Neural cell (in vitro differentiated cells): ENCODE results near the gene NFIA.

ENCODE experiments used
- EP300 ChIP-seq: fragments of 450-650 bp; conservative IDR thresholded peaks from 2 replicates; pipeline ENCODE4 v1.6.1; 2014; ENCODE audit warnings: antibody characterized with exemption, mild to moderate bottlenecking, moderate library complexity; ENCODE audit not compliant: poor library complexity, severe bottlenecking
- EZH2 ChIP-seq: fragments of 200-600, 300-800 bp; shearing (Covaris generic), sonication (generic); IDR thresholded peaks from 2 replicates; pipeline ENCODE4 v1.6.1; 2014; ENCODE audit warnings: antibody characterized with exemption, low read length, borderline replicate concordance, mild to moderate bottlenecking; ENCODE audit not compliant: insufficient read depth, poor library complexity, severe bottlenecking
- TF ChIP-seq, protein P1 (sequence below): fragments of 450-650 bp; IDR thresholded peaks from 2 replicates; pipeline ENCODE4 v1.5.1; 2014; ENCODE audit warnings: antibody characterized with exemption, mild to moderate bottlenecking, moderate library complexity; ENCODE audit not compliant: poor library complexity, severe bottlenecking

DNA sequence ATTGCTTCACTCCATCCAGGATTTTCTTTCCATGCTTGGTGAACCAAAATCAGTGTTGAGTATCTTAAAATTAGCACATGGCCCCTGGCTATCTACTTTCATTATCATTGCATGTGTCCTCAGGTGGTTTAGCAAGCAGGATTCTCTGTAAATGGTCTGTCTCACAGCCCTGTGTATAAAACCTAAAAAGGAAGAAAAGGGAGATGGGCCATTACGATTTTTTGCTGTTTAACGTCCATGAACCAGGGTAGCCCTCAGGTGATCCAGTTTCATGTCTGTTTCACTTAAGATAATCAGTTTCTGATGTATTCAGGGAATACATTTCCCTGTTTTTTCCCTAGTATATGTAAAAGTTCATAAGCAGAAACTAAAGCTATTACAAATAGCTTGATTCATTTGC is 238.2 kb downstream of the NFIA start:
- TF ChIP-seq EZH2 = no peak
- no peak for TF ChIP-seq EP300
- TF ChIP-seq, protein P1, sequence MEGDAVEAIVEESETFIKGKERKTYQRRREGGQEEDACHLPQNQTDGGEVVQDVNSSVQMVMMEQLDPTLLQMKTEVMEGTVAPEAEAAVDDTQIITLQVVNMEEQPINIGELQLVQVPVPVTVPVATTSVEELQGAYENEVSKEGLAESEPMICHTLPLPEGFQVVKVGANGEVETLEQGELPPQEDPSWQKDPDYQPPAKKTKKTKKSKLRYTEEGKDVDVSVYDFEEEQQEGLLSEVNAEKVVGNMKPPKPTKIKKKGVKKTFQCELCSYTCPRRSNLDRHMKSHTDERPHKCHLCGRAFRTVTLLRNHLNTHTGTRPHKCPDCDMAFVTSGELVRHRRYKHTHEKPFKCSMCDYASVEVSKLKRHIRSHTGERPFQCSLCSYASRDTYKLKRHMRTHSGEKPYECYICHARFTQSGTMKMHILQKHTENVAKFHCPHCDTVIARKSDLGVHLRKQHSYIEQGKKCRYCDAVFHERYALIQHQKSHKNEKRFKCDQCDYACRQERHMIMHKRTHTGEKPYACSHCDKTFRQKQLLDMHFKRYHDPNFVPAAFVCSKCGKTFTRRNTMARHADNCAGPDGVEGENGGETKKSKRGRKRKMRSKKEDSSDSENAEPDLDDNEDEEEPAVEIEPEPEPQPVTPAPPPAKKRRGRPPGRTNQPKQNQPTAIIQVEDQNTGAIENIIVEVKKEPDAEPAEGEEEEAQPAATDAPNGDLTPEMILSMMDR = no peak
